AG20443 (cell line): ENCODE data around the gene MAP7D1.
"Not testable (repeated sequence)": the region's sequence is repeated elsewhere in the genome, so short reads cannot be mapped to it uniquely, and the experiment has no call there.

ENCODE experiments used
- DNase-seq: peaks from one replicate; pipeline ENCODE4 v3.0.0; 2012; ENCODE audit warnings: low spot score, mixed read lengths

Gene MAP7D1

DNA sequence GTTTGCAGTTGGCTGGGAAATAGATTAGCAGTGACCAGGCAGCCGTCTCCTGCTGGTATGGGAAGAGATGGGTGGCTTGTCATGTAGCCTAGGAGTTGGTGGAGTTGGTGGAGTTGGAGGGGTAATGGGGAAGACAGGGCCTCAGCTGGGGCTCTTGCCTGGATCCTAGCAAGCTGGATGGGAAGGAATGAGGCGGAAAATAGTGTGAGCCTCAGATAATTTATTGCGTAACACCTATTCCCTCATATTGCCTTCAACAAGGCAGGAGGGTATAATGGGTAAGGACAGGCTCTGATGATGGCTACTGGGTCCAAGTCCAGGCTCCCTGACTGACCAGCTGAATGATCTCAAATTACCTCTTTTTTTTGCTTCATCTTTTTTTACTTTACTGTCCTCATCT lies 12.6 kb downstream of the MAP7D1 start:
- DNase-seq: no peak

DNA sequence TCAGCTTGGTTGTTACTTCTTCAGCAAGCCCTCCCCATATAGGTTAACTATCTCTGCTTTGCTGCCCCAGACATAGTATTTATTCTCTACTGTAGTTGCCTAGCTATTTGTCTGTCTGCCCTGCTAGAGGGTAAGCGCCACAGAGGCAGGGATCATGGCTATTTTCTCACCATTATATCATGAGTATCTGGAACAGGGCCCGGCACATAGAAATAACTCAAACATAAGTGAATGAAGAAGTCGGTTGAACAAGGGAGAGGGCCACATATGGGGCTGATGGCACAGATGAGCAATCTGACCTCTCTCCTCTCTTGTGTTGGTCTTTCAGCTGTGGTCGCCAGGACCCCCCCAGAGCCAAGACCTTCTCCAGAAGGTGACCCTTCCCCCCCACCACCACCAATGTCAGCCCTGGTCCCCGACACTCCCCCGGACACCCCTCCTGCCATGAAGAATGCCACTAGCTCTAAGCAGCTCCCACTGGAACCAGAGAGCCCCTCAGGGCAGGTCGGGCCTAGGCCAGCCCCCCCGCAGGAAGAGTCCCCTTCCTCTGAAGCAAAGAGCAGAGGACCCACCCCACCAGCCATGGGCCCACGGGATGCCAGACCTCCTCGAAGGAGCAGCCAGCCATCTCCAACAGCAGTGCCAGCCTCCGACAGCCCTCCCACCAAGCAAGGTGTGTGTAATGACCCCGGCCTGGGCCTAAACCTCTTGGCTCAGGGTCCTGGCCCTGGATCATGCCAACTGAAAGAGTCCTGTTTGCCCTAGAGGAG lies 14.9 kb downstream of the MAP7D1 start:
- DNase-seq: no peak

GRCh38 chr1:36172017-36172747 lies 16.2 kb downstream of the MAP7D1 start:
- DNase-seq: no peak

- DNase-seq: peak; percentile 31
Measured at GRCh38 chr1:36172983-36173382, 17.0 kb downstream of the MAP7D1 start.

DNA sequence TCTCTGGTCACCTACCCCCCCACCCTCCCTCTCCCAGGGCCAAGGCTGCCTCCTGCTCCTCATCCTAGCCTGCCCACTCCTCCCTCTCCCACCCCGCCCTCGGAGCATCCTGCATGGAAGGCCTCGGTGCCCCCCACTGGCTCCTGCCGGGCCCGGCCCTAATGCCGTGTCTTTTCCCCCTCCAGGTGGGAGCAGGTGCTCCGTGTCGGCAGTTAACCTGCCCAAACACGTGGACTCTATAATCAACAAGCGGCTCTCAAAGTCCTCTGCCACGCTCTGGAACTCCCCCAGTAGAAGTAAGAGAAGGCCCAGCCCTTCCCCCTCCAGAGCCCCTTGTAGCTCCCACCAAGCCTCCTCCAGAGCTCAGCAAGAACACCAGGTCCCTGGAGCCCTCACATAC lies 18.8 kb downstream of the MAP7D1 start:
- DNase-seq: no peak

GRCh38 chr1:36175137-36176095 lies 19.5 kb downstream of the MAP7D1 start:
- DNase-seq: peak; percentile 36

DNA sequence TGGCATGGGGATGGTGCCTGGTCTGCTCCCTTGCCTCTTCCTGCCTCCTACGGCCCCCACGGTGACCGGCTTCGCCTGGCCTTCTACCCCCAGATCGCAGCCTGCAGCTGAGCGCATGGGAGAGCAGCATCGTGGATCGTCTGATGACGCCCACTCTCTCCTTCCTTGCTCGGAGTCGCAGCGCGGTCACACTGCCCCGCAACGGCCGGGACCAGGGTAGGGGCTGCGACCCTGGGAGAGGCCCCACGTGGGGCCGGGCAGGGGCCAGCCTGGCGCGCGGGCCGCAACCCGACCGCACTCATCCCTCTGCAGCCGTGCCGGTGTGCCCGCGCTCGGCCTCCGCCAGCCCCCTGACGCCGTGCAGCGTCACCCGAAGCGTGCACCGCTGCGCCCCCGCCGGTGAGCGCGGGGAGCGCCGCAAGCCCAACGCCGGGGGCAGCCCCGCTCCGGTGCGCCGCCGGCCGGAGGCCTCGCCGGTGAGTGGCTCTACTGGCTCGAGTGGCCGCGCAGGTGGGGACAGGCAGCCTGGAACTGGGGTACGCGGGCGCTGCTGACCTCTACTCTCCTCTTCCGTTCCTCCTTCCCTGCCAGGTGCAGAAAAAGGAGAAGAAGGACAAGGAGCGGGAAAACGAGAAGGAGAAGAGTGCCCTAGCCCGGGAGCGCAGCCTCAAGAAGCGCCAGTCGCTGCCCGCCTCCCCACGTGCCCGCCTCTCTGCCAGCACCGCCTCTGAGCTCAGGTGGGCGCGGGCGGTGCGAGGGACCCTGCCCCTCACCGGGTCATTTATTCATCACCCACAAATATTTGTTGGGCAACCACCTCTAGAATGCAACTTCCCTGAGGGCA lies 20.4 kb downstream of the MAP7D1 start:
- no peak for DNase-seq

- DNase-seq: no peak
Measured at GRCh38 chr1:36177589-36178431, 21.9 kb downstream of the MAP7D1 start.

- DNase-seq: no peak
Measured at GRCh38 chr1:36178471-36179219, 22.7 kb downstream of the MAP7D1 start.

DNA sequence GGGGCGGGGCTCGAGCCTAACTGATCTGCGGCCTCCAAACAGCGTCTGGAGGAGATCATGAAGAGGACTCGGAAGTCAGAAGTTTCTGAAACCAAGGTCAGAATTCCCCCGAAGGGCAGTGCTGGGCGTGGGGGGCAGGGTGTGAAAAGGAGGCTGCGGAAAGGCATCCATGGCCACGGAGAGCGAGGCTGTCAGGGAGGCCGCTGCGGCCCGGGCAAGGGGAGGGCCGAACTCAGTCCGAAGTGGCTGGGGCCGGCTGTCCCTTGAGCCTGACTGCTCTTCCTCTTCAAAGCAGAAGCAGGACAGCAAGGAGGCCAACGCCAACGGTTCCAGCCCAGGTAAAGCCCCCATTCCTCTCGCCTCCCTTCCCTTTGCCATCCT lies 23.2 kb downstream of the MAP7D1 start:
- no peak for DNase-seq

- no peak for DNase-seq
Measured at GRCh38 chr1:36182734-36183133, 26.8 kb downstream of the MAP7D1 start.

GRCh38 chr1:36183309-36183856 lies 27.4 kb downstream of the MAP7D1 start:
- DNase-seq: peak; percentile 34

DNA sequence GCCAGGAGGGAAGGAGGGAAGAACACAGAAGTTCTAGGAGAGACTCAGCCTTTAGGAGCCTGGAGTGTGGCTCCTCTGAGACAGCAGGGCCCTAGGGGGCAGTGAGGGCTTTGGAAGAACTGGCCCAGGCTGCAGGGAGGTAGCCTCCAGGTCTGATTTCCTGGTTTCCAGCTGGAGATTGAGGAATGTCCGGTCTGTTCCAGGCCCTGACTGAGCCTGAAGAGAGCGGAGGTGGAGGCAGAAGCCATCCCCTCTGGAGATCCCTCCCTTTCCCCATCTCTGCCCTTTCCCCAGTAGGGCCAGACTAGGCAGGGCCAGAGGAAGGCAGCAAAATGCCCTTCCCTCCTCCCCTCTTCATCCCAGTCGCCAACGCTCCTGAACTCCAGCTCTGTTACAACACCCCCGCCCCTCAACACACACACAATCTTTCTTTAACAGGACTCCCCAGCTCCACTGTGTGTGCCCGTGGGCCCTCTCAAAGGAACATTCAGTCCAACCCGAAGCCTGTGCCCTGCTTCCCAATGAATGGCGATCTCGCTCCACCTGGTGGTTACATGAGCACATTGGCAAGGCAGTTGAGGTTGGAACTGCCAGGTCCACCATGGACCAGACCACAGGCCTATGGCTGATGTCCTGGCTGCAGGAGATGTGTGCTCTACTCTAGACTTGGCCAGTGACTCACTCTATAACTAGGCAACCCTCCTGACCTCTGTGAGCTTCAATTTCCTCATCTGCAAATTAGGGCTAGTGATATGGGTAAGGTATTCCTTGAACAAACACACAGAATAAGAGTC lies 32.0 kb downstream of the MAP7D1 start:
- peak; percentile 91 for DNase-seq

GRCh38 chr1:36196805-36197204 lies 40.8 kb downstream of the MAP7D1 start:
- not testable (repeated sequence) for DNase-seq

GRCh38 chr1:36198641-36199040 lies 42.7 kb downstream of the MAP7D1 start:
- no peak for DNase-seq

GRCh38 chr1:36199934-36200741 lies 44.2 kb downstream of the MAP7D1 start:
- DNase-seq: peak; percentile 22

GRCh38 chr1:36203027-36203553 lies 47.1 kb downstream of the MAP7D1 start:
- no peak for DNase-seq
